Measurements from ENCODE around the gene CTDSPL2.

DNA sequence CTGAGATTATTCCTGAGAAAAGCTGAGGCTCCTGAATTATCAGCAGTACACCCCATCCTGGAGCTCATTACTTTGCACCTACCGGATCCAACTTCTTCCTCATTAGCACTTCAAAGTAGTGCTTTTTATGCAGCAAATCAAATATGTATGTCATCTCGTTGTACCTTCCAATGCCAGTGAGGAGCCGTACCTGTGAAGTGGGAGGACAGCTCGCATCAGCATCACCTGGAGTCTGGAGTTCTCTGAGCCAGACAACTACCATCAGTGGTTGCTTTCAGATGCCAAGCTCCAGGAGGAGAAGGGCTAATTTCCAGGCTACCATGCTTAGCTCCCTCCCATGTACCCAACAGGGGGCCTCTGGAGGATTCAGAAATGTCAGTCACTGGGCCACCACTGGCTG is 141.9 kb downstream of the CTDSPL2 start:
- TF ChIP-seq ZNF70 (CRISPR knock-in tag; IDR thresholded peaks at IDR 0.05) (no peak), TOX (CRISPR knock-in tag; IDR thresholded peaks at IDR 0.05; ENCODE audit: borderline replicate concordance) (no peak), OSR1 (CRISPR knock-in tag; IDR thresholded peaks at IDR 0.05) (no peak), ZNF565 (CRISPR knock-in tag; conservative IDR thresholded peaks at IDR 0.05; ENCODE audit: low read depth) (no peak), ISL1 (CRISPR knock-in tag; IDR thresholded peaks at IDR 0.05) (no peak), ZFP30 (CRISPR knock-in tag; IDR thresholded peaks at IDR 0.05) (no peak), TCF4 (CRISPR knock-in tag; IDR thresholded peaks at IDR 0.05; ENCODE audit: borderline replicate concordance) (no peak), RARB (CRISPR knock-in tag; IDR thresholded peaks at IDR 0.05) (no peak), BACH2 (CRISPR knock-in tag; IDR thresholded peaks at IDR 0.05; ENCODE audit: borderline replicate concordance) (no peak), PPARA (CRISPR knock-in tag; IDR thresholded peaks at IDR 0.05; ENCODE audit: borderline replicate concordance) (no peak), ARNTL (CRISPR knock-in tag; IDR thresholded peaks at IDR 0.05; ENCODE audit: borderline replicate concordance, low read depth) (no peak)
- TF ChIP-seq, protein P1, sequence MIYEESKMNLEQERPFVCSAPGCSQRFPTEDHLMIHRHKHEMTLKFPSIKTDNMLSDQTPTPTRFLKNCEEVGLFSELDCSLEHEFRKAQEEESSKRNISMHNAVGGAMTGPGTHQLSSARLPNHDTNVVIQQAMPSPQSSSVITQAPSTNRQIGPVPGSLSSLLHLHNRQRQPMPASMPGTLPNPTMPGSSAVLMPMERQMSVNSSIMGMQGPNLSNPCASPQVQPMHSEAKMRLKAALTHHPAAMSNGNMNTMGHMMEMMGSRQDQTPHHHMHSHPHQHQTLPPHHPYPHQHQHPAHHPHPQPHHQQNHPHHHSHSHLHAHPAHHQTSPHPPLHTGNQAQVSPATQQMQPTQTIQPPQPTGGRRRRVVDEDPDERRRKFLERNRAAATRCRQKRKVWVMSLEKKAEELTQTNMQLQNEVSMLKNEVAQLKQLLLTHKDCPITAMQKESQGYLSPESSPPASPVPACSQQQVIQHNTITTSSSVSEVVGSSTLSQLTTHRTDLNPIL (CRISPR knock-in tag; IDR thresholded peaks at IDR 0.05; ENCODE audit: low read depth): no peak
- TF ChIP-seq, protein P2, sequence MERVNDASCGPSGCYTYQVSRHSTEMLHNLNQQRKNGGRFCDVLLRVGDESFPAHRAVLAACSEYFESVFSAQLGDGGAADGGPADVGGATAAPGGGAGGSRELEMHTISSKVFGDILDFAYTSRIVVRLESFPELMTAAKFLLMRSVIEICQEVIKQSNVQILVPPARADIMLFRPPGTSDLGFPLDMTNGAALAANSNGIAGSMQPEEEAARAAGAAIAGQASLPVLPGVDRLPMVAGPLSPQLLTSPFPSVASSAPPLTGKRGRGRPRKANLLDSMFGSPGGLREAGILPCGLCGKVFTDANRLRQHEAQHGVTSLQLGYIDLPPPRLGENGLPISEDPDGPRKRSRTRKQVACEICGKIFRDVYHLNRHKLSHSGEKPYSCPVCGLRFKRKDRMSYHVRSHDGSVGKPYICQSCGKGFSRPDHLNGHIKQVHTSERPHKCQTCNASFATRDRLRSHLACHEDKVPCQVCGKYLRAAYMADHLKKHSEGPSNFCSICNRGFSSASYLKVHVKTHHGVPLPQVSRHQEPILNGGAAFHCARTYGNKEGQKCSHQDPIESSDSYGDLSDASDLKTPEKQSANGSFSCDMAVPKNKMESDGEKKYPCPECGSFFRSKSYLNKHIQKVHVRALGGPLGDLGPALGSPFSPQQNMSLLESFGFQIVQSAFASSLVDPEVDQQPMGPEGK (CRISPR knock-in tag; IDR thresholded peaks at IDR 0.05; ENCODE audit: borderline replicate concordance): no peak
- TF ChIP-seq, protein P3, sequence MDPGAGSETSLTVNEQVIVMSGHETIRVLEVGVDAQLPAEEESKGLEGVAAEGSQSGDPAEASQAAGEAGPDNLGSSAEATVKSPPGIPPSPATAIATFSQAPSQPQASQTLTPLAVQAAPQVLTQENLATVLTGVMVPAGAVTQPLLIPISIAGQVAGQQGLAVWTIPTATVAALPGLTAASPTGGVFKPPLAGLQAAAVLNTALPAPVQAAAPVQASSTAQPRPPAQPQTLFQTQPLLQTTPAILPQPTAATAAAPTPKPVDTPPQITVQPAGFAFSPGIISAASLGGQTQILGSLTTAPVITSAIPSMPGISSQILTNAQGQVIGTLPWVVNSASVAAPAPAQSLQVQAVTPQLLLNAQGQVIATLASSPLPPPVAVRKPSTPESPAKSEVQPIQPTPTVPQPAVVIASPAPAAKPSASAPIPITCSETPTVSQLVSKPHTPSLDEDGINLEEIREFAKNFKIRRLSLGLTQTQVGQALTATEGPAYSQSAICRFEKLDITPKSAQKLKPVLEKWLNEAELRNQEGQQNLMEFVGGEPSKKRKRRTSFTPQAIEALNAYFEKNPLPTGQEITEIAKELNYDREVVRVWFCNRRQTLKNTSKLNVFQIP (CRISPR knock-in tag; IDR thresholded peaks at IDR 0.05; ENCODE audit: borderline replicate concordance, low read depth): no peak
